Nephron progenitor cell (in vitro differentiated cells): ENCODE data around the gene NTM.

Source experiments
- DNase-seq: peaks from one replicate; pipeline ENCODE4 v3.0.0; 2021
- H3K27ac Mint-ChIP-seq: 2 replicates; pipeline ENCODE4 v1.8.0; 2021; ENCODE audit warnings: mild to moderate bottlenecking, moderate library complexity, mixed read lengths
- H3K27me3 Mint-ChIP-seq: 2 replicates; pipeline ENCODE4 v1.8.0; 2021; ENCODE audit warnings: mild to moderate bottlenecking, low read depth, mixed read lengths; ENCODE audit not compliant: poor library complexity
- H3K36me3 Mint-ChIP-seq: 2 replicates; pipeline ENCODE4 v1.8.0; 2021; ENCODE audit warnings: low read depth, mixed read lengths
- H3K4me1 Mint-ChIP-seq: 2 replicates; pipeline ENCODE4 v1.8.0; 2021; ENCODE audit warnings: mixed read lengths
- H3K4me3 Mint-ChIP-seq: 2 replicates; pipeline ENCODE4 v1.8.0; 2021; ENCODE audit warnings: mild to moderate bottlenecking, moderate library complexity, mixed read lengths
- H3K9me3 Mint-ChIP-seq: 2 replicates; pipeline ENCODE4 v1.8.0; 2021; ENCODE audit warnings: mild to moderate bottlenecking, moderate library complexity, mixed read lengths
- TF ChIP-seq, protein P1 (sequence below): fragments of 200-600 bp; sonication (generic); IDR thresholded peaks from 2 replicates; pipeline ENCODE4 v1.5.0; 2021; ENCODE audit warnings: antibody characterized with exemption

Gene NTM

DNA sequence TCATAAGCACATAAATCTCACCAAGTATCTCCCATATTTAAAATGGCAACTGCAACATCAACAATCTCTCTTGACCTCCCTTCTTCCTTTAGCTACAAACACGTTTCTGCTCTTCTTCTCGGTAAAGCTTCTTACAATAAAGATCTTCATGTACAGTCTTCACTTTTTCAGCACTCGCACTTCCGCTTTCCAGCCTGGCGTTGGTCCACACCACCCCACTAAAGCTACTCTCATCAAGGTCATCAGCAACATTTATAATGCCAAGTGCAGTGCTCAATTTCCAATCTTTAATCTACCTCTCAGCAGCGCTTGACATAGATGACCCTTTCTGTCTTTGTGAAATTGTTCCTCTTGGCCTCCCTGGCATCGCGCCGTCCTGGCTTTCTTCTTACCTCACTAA, 33.6 kb downstream of the NTM start:
- H3K9me3 Mint-ChIP-seq = no peaks in the 10 kb centered on the region
- no peaks in the 10 kb centered on the region for H3K27me3 Mint-ChIP-seq
- no peak overlapping the region for H3K4me3 Mint-ChIP-seq
- H3K27ac Mint-ChIP-seq = no peak overlapping the region
- DNase-seq = no peak
- TF ChIP-seq, protein P1, sequence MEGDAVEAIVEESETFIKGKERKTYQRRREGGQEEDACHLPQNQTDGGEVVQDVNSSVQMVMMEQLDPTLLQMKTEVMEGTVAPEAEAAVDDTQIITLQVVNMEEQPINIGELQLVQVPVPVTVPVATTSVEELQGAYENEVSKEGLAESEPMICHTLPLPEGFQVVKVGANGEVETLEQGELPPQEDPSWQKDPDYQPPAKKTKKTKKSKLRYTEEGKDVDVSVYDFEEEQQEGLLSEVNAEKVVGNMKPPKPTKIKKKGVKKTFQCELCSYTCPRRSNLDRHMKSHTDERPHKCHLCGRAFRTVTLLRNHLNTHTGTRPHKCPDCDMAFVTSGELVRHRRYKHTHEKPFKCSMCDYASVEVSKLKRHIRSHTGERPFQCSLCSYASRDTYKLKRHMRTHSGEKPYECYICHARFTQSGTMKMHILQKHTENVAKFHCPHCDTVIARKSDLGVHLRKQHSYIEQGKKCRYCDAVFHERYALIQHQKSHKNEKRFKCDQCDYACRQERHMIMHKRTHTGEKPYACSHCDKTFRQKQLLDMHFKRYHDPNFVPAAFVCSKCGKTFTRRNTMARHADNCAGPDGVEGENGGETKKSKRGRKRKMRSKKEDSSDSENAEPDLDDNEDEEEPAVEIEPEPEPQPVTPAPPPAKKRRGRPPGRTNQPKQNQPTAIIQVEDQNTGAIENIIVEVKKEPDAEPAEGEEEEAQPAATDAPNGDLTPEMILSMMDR = no peak
- H3K4me1 Mint-ChIP-seq = peaks cover 8% of the 10 kb centered on the region
- no peaks in the 10 kb centered on the region for H3K36me3 Mint-ChIP-seq

DNA sequence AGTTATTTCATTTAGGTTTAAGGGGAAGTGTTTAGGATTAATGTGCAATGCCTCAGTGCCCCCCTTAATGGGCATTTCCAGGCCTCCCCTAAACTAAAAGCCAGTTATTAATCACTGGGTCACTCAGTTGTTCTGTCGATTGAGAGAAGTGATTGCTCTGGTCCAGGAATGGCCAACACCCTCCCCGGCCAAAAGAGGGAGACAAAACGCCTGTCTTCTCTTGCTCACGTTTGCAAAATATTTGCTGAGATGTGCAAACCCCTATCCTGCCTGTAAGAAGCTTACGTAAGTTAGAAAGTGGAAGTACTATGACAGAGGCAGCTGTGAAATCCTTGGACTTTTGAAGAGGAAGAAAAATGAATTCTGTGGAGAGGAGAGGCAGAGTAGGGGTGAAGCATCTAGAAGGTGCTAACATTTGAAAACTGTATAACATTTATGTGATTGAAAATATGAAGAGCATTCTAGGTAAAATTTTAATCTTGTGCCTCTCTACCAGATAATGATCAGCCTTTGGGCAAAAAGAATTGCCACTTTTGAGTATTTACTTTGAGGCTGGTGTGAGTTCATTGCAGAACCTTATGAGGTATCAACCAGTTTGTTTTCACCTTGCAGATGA, 37.7 kb downstream of the NTM start:
- Mint-ChIP-seq H3K4me3 (no peak overlapping the region), H3K27me3 (no peaks in the 10 kb centered on the region), H3K27ac (no peak overlapping the region), H3K4me1 (peaks cover 17% of the 10 kb centered on the region), H3K9me3 (no peaks in the 10 kb centered on the region), H3K36me3 (no peaks in the 10 kb centered on the region)
- TF ChIP-seq, protein P1 = peak; percentile 70
- DNase-seq = peak; percentile 59

DNA sequence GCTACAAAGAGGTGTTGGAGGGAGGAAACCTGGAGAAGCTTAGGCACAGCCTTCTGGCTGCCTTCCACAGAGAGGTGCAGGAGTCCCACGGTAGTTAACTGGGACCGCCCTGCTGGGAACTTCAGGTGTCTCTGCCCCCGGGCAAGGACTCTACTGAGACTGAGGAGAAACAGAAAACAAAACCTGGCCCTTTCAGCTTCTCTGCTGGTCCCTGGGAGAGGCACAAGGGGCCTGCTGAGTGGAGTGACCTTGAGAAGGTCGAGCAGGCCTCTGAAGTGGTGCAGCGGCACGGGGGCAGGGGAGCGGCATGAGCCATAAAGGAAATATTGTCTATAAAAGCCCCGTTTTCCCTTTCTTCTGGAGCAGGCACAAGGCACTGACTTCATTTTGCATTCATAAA, 38.9 kb downstream of the NTM start:
- Mint-ChIP-seq H3K4me1 (peaks cover 17% of the 10 kb centered on the region), H3K36me3 (no peaks in the 10 kb centered on the region), H3K27ac (no peak overlapping the region), H3K9me3 (no peaks in the 10 kb centered on the region), H3K27me3 (no peaks in the 10 kb centered on the region), H3K4me3 (no peak overlapping the region)
- TF ChIP-seq, protein P1 = no peak
- no peak for DNase-seq

DNA sequence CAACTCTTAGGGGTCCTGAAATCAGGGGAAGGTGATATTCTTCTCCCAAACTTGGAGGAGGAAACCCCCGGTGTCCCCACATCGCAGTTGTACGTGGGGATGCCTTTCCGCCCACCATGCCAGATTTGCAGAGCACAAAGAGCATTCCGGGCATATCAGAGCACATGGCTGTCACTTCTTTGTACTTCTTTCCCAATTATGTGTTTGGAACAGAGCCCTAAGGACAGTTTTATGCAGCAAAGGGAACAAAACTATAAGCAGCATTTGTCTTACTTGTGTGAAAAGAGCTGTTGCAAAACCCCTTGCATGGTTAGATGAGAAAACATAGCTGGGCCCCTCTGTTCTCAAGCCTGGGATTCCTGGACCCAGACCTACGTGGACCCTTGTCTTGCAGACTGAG, 41.2 kb downstream of the NTM start:
- DNase-seq = no peak
- H3K4me1 Mint-ChIP-seq = peaks cover 17% of the 10 kb centered on the region
- peaks cover 3% of the 10 kb centered on the region for H3K27me3 Mint-ChIP-seq
- TF ChIP-seq, protein P1 = no peak
- no peaks in the 10 kb centered on the region for H3K9me3 Mint-ChIP-seq
- H3K4me3 Mint-ChIP-seq = no peak overlapping the region
- H3K36me3 Mint-ChIP-seq = no peaks in the 10 kb centered on the region
- no peak overlapping the region for H3K27ac Mint-ChIP-seq

DNA sequence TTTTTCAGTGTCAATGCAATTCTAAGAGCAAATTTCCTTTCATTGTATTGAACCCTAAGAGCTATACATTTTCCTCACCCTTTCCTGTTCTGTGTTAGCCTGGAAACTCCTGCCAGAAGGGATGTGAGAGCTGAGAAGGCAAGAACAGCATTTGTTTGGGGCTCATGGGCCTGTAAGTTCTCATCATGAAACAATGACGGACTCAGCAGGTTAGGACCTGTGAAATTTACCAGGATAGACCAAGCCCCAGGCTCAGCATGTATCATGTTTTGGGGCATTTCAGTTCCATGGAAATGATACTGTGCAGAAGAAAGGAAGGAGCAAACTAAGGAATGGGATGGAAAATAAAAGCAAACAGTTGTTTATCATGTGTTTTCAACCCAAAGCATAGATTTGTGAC, 41.6 kb downstream of the NTM start:
- TF ChIP-seq, protein P1 = no peak
- H3K27me3 Mint-ChIP-seq = peaks cover 6% of the 10 kb centered on the region
- no peaks in the 10 kb centered on the region for H3K36me3 Mint-ChIP-seq
- no peak for DNase-seq
- peaks cover 17% of the 10 kb centered on the region for H3K4me1 Mint-ChIP-seq
- no peaks in the 10 kb centered on the region for H3K9me3 Mint-ChIP-seq
- H3K4me3 Mint-ChIP-seq = no peak overlapping the region
- no peak overlapping the region for H3K27ac Mint-ChIP-seq

DNA sequence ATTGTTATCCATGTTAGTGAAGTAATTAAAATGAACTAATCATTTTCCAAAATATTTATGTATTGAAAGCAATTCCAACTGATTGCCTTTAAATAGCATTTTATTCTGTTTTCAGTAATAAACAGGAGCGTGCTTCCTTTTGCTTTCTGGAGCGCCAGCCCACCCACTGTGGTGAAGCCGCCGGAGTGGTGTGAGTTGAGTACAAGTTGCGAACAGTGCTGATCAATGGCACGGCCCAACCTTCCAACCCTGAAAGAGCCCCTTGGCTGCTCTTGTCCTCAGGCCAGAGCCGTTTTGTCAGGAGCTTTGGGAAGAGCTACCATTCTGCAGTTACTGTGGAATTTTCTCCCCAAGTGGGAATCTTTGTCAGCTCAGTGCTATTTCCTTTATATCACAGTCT, 42.8 kb downstream of the NTM start:
- Mint-ChIP-seq H3K27me3 (peaks cover 6% of the 10 kb centered on the region), H3K27ac (no peak overlapping the region), H3K4me3 (no peak overlapping the region), H3K36me3 (no peaks in the 10 kb centered on the region), H3K9me3 (no peaks in the 10 kb centered on the region), H3K4me1 (peaks cover 11% of the 10 kb centered on the region)
- TF ChIP-seq, protein P1 = no peak
- no peak for DNase-seq
